Stomach (tissue), 9 donors: ENCODE data around the gene PTGDS. TPM values are rescaled to one million over a fixed set of nuclear protein-coding genes. Genes with fewer than 3 reads are reported as not detected.
"Not testable (repeated sequence)": the region's sequence is repeated elsewhere in the genome, so short reads cannot be mapped to it uniquely, and the experiment has no call there.

ENCODE experiments used
- DNase-seq, 2 donors: peaks; one replicate each; pipeline versions ENCODE4 v3.0.0 to v3.0.0-alpha.2; 2013 to 2019
- H3K27ac ChIP-seq, 5 donors: fragments of 200-600 bp in 4 of 5; sonication (generic) in 4 of 5; one replicate each; pipeline ENCODE4 v1.5.1; 2013 to 2019; ENCODE audit warnings: mild to moderate bottlenecking in 1 of 5, moderate library complexity in 1 of 5
- H3K27me3 ChIP-seq, 3 donors: fragments of 200-600 bp; sonication (generic); one replicate each; pipeline ENCODE4 v1.5.1; 2017 to 2019; ENCODE audit warnings: mixed run types in 1 of 3
- H3K36me3 ChIP-seq, 4 donors: fragments of 200-600 bp; sonication (generic); 1 replicate in 3 of 4; 2 replicates in 1 of 4; pipeline ENCODE4 v1.5.1; 2016 to 2019
- H3K4me1 ChIP-seq, 4 donors: fragments of 200-600 bp; sonication (generic); one replicate each; pipeline ENCODE4 v1.5.1; 2016 to 2019
- H3K4me3 ChIP-seq, 4 donors: fragments of 200-600 bp; sonication (generic) in 3 of 4; one replicate each; pipeline ENCODE4 v1.5.1; 2016 to 2019; ENCODE audit warnings: mild to moderate bottlenecking in 1 of 4
- H3K9me3 ChIP-seq, 4 donors: fragments of 200-600 bp; sonication (generic); one replicate each; pipeline ENCODE4 v1.5.1; 2016 to 2019
- CTCF ChIP-seq, 7 experiments: fragments of 450-650 bp in 4 of 7; fragments of 200-600 bp in 3 of 7; sonication (generic) in 3 of 7; IDR thresholded peaks; one replicate each; pipeline ENCODE4 v1.5.1; 2016 to 2019; ENCODE audit warnings: antibody characterized with exemption in 7 of 7, control low read depth in 2 of 7, mild to moderate bottlenecking in 1 of 7
- EP300 ChIP-seq: sonication (generic); formaldehyde crosslinking; IDR thresholded peaks from one replicate; pipeline ENCODE4 v1.6.1; 2017; ENCODE audit warnings: antibody characterized with exemption
- POLR2A ChIP-seq, 4 donors: fragments of 450-650 bp; IDR thresholded peaks; one replicate each; pipeline ENCODE4 v1.6.1; 2016; ENCODE audit warnings: antibody characterized with exemption in 4 of 4, control low read depth in 2 of 4, mild to moderate bottlenecking in 1 of 4, moderate library complexity in 1 of 4
- POLR2AphosphoS5 ChIP-seq, 3 donors: sonication (generic); formaldehyde crosslinking; IDR thresholded peaks; one replicate each; pipeline ENCODE4 v1.6.1; 2016; ENCODE audit warnings: antibody characterized with exemption in 3 of 3
- WGBS, 5 donors: extraction: QIAGEN DNeasy Blood & Tissue Kit in 3 of 5; methylation state at CpG; one replicate each; pipeline versions ENCODE4 v1.1.5 to v1.1.7; 2013 to 2018; 5-methylcytosine and 5-hydroxymethylcytosine counted together
- intact Hi-C: fragments of 100-400 bp; cut with DNase I; formaldehyde crosslinking; loops from one replicate; pipeline ENCODE4 v1.15.1; 2023; ENCODE audit warnings: low total_unique reads
- polyA plus RNA-seq, 3 donors: library from polyadenylated mRNA; stranded (reverse); fragments of 200-250 nt; gene quantifications; one replicate each; pipeline ENCODE4 v1.2.3, GENCODE V29; 2013
- total RNA-seq, 5 donors: library from RNA; depleted of rRNA; stranded (reverse); fragments of >200 nt; gene quantifications; one replicate each; pipeline versions ENCODE4 v1.1.0 to v1.2.3, GENCODE V29; 2014 to 2016
- donor health status: healthy with polysubstance abuse.
- donor health status: Bipolar disorder and iron deficiency.
- donor health status: healthy.

PTGDS gene
- total and polyA plus RNA-seq, 8 donors, result 2.3 to 64.4 (median 30.6) TPM

- Histone ChIP-seq H3K4me1 (peaks cover 3 to 43% (median 12%) of the 10 kb centered on the region in 4 donors), H3K27me3 (peaks cover 0 to 11% (median 0%) of the 10 kb centered on the region in 3 donors), H3K27ac (no peak overlapping the region), H3K9me3 (no peaks in the 10 kb centered on the region), H3K36me3 (no peaks in the 10 kb centered on the region), H3K4me3 (no peak overlapping the region)
- intact Hi-C loops, result no loop called here
- DNase-seq, result no peak
- 81 to 88% (median 86%) methylated on average over 17 to 20 of the region's 20 CpGs for WGBS, 5 donors
- TF ChIP-seq EP300 (no peak), POLR2AphosphoS5 (IDR thresholded peaks at IDR 0.05) (no peak), CTCF (IDR thresholded peaks at IDR 0.05) (no peak), POLR2A (IDR thresholded peaks at IDR 0.05) (no peak)
Observed at GRCh38 chr9:137001857-137002645, 24.7 kb downstream of the PTGDS start.

- no peaks in the 10 kb centered on the region for H3K9me3 ChIP-seq
- no peak for DNase-seq
- peaks cover 0 to 3% (median under 1%) of the 10 kb centered on the region in 4 donors for H3K36me3 ChIP-seq
- TF ChIP-seq CTCF (IDR thresholded peaks at IDR 0.05) (no peak), POLR2A (IDR thresholded peaks at IDR 0.05) (no peak), EP300 (no peak)
- 83 to 95% (median 88%) methylated on average over 9 to 10 of the region's 10 CpGs for WGBS, 5 donors
- H3K27me3 ChIP-seq, result peaks cover 0 to 5% (median 0%) of the 10 kb centered on the region in 3 donors
- peaks cover 0 to 43% (median 10%) of the 10 kb centered on the region in 4 donors for H3K4me1 ChIP-seq
- intact Hi-C loops, result no loop called here
- no peak overlapping the region for H3K4me3 ChIP-seq
- no peak overlapping the region for H3K27ac ChIP-seq
Observed at GRCh38 chr9:137002646-137003041, 25.3 kb downstream of the PTGDS start.

- Histone ChIP-seq H3K36me3 (peaks cover 0 to 18% (median 15%) of the 10 kb centered on the region in 4 donors), H3K4me1 (peaks cover 0 to 27% (median 8%) of the 10 kb centered on the region in 4 donors)
- H3K27me3 ChIP-seq, H3K4me3 ChIP-seq, H3K9me3 ChIP-seq, H3K27ac ChIP-seq, intact Hi-C loops: not testable (repeated sequence)
- peak in 4 of 7 experiments; percentile 18 to 46 (median 38) for TF ChIP-seq CTCF (IDR thresholded peaks at IDR 0.05)
- WGBS, 5 donors, result 36 to 50% (median 40%) methylated on average over 15 to 17 of the region's 17 CpGs
- DNase-seq, result peak in 1 of 2 donors; percentile 45
Observed at GRCh38 chr9:137004285-137004684, 27.0 kb downstream of the PTGDS start.

GRCh38 chr9:137006116-137007003, 29.1 kb downstream of the PTGDS start:
- Histone ChIP-seq H3K9me3 (no peaks in the 10 kb centered on the region), H3K27me3 (no peaks in the 10 kb centered on the region), H3K4me1 (peaks cover 0 to 11% (median 4%) of the 10 kb centered on the region in 4 donors), H3K27ac (no peak overlapping the region), H3K4me3 (no peak overlapping the region), H3K36me3 (peaks cover 0 to 37% (median 34%) of the 10 kb centered on the region in 4 donors)
- intact Hi-C loops, result no loop called here
- WGBS, 5 donors, result 68 to 76% (median 74%) methylated on average over 18 to 24 of the region's 24 CpGs
- no peak for DNase-seq
- TF ChIP-seq EP300, result no peak
- TF ChIP-seq POLR2AphosphoS5 (IDR thresholded peaks at IDR 0.05), result no peak
- TF ChIP-seq POLR2A (IDR thresholded peaks at IDR 0.05), result no peak
- TF ChIP-seq CTCF (IDR thresholded peaks at IDR 0.05), result no peak
